Activated B cell treated with CpG ODN at 0.5 μM for 24 hours (primary cell): ENCODE measurements around the gene TBL1X. TPM values are rescaled to one million over a fixed set of nuclear protein-coding genes. Genes with fewer than 3 reads are reported as not detected.

ENCODE experiments used
- ATAC-seq: fragments of 200-7000 bp; cut with Tn5 transposase; one replicate; pipeline ENCODE4 v1.10.0; 2021; ENCODE audit warnings: low read depth, mild to moderate bottlenecking, moderate library complexity
- CTCF ChIA-PET: fragments of 350-600 bp; sonication (Branson Sonifier 250); formaldehyde crosslinking; loops from one replicate; lab custom pipeline; 2021; ENCODE audit warnings: antibody characterized with exemption; lab: Charles Lee
- POLR2A ChIA-PET: fragments of 350-600 bp; sonication (Branson Sonifier 250); formaldehyde crosslinking; loops from one replicate; lab custom pipeline; 2021; ENCODE audit warnings: antibody characterized with exemption; lab: Charles Lee
- DNase-seq: peaks from one replicate; pipeline ENCODE4 v3.0.0; 2022
- H3K27ac Mint-ChIP-seq: one replicate; pipeline ENCODE4 v1.8.0; 2020; ENCODE audit warnings: mixed read lengths
- H3K27me3 Mint-ChIP-seq: one replicate; pipeline ENCODE4 v1.8.0; 2021; ENCODE audit warnings: mixed read lengths
- H3K36me3 Mint-ChIP-seq: one replicate; pipeline ENCODE4 v1.8.0; 2021; ENCODE audit warnings: low read depth, mixed read lengths
- H3K4me1 Mint-ChIP-seq: one replicate; pipeline ENCODE4 v1.8.0; 2021; ENCODE audit warnings: mixed read lengths
- H3K4me3 Mint-ChIP-seq: one replicate; pipeline ENCODE4 v1.8.0; 2020; ENCODE audit warnings: mild to moderate bottlenecking, mixed read lengths
- H3K9me3 Mint-ChIP-seq: one replicate; pipeline ENCODE4 v1.8.0; 2020; ENCODE audit warnings: mixed read lengths
- CTCF ChIP-seq: fragments of 200-600 bp; IDR thresholded peaks from one replicate; pipeline ENCODE4 v1.8.0; 2022; ENCODE audit warnings: antibody characterized with exemption, mild to moderate bottlenecking
- intact Hi-C: fragments of 100-400 bp; cut with micrococcal nuclease; formaldehyde crosslinking; loops from one replicate; pipeline ENCODE4 v1.15.1; 2024
- total RNA-seq: library from RNA; stranded (reverse); gene quantifications from 2 replicates; pipeline ENCODE4 v1.2.3, GENCODE V29; 2022

TBL1X gene
- total RNA-seq, 1 donor from 2014 or later = 38.5 TPM

GRCh38 chrX:9461087-9461486 lies 3.8 kb upstream of the TBL1X start:
- intact Hi-C loops = loop anchor here (5.0 kb wide), 1 partner anchor 369 kb away; no protein-coding TSS in a partner anchor
- Mint-ChIP-seq H3K27ac (no peak overlapping the region), H3K4me3 (no peak overlapping the region), H3K36me3 (no peaks in the 10 kb centered on the region), H3K9me3 (no peaks in the 10 kb centered on the region), H3K4me1 (peaks cover 24% of the 10 kb centered on the region), H3K27me3 (no peaks in the 10 kb centered on the region)
- POLR2A ChIA-PET = interaction anchor here (0.6 kb wide), 1 partner anchor 297 kb away, joined by 8 read pairs; no protein-coding TSS in a partner anchor
- no peak for TF ChIP-seq CTCF
- DNase-seq (no peak), ATAC-seq (no peak)
- CTCF ChIA-PET = interaction anchor here (0.7 kb wide), 1 partner anchor 93 kb away, joined by 3 read pairs; no protein-coding TSS in a partner anchor

GRCh38 chrX:9462456-9462855 lies 2.4 kb upstream of the TBL1X start:
- no peak for TF ChIP-seq CTCF
- no peaks in the 10 kb centered on the region for H3K36me3 Mint-ChIP-seq
- peak overlapping the region; percentile 78 for H3K4me3 Mint-ChIP-seq
- peaks cover 38% of the 10 kb centered on the region for H3K4me1 Mint-ChIP-seq
- H3K9me3 Mint-ChIP-seq = no peaks in the 10 kb centered on the region
- H3K27me3 Mint-ChIP-seq = no peaks in the 10 kb centered on the region
- DNase-seq (no peak), ATAC-seq (no peak)
- POLR2A ChIA-PET = interaction anchor here (0.6 to 2.8 kb wide), 6 partner anchors 13 to 297 kb away, joined by 3 to 137 read pairs (median 4); no protein-coding TSS in a partner anchor
- intact Hi-C loops = loop anchor here (1.0 to 5.0 kb wide), 3 partner anchors 110 to 491 kb away; no protein-coding TSS in a partner anchor
- CTCF ChIA-PET = interaction anchor here (0.7 to 3.0 kb wide), 5 partner anchors 10 to 524 kb away, joined by 3 to 18 read pairs (median 3); no protein-coding TSS in a partner anchor
- H3K27ac Mint-ChIP-seq = peak overlapping the region; percentile 86

- no peak for TF ChIP-seq CTCF
- peaks cover 49% of the 10 kb centered on the region for H3K4me1 Mint-ChIP-seq
- DNase-seq = peak; percentile 40
- H3K4me3 Mint-ChIP-seq = peak overlapping the region; percentile 78
- H3K9me3 Mint-ChIP-seq = no peaks in the 10 kb centered on the region
- POLR2A ChIA-PET = interaction anchor here (0.6 kb wide), 1 partner anchor 124 kb away, joined by 4 read pairs; no protein-coding TSS in a partner anchor
- peaks cover 10% of the 10 kb centered on the region for H3K36me3 Mint-ChIP-seq
- peak; percentile 8 for ATAC-seq
- intact Hi-C loops = loop anchor here (1.0 to 5.0 kb wide), 2 partner anchors 35 to 147 kb away; no protein-coding TSS in a partner anchor
- CTCF ChIA-PET = no interaction called here
- no peak overlapping the region for H3K27ac Mint-ChIP-seq
- no peaks in the 10 kb centered on the region for H3K27me3 Mint-ChIP-seq
Observed at GRCh38 chrX:9465380-9466123, 694 bp downstream of the TBL1X start.

DNA sequence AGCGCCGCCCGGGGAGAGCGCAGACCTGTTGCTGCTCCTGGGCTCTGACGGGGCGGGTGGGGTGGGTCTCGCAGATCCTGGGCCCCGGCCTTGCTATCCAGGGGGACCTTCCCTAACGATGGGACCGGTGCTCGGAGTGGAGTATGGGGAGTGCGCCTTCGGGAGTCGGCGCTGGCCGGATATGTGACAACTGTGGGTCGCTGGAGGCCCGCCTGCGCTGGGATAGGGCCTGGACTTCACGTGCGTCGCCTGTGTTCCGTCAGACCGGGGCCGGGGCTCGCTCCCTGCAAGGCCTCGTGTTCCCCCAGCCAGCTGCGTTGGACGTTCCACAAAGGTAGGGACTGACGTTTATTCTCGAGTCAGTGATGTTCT lies 1.3 kb downstream of the TBL1X start:
- ATAC-seq (no peak), DNase-seq (peak; percentile 16)
- no peak for TF ChIP-seq CTCF
- Mint-ChIP-seq H3K27ac (no peak overlapping the region), H3K4me3 (peak overlapping the region; percentile 78), H3K9me3 (no peaks in the 10 kb centered on the region), H3K27me3 (no peaks in the 10 kb centered on the region), H3K36me3 (peaks cover 15% of the 10 kb centered on the region), H3K4me1 (peaks cover 49% of the 10 kb centered on the region)
- ChIA-PET POLR2A (interaction anchor here (0.6 kb wide), 1 partner anchor 124 kb away, joined by 4 read pairs; no protein-coding TSS in a partner anchor), CTCF (no interaction called here)
- intact Hi-C loops = loop anchor here (1.0 to 5.0 kb wide), 2 partner anchors 34 to 146 kb away; no protein-coding TSS in a partner anchor

- POLR2A ChIA-PET = no interaction called here
- peaks cover 49% of the 10 kb centered on the region for H3K4me1 Mint-ChIP-seq
- intact Hi-C loops = loop anchor here (1.0 to 5.0 kb wide), 2 partner anchors 34 to 146 kb away; no protein-coding TSS in a partner anchor
Observed at GRCh38 chrX:9466736-9467135, 1.9 kb downstream of the TBL1X start.

More at GRCh38 chrX:9466736-9467135, 1.9 kb downstream of the TBL1X start:
- CTCF ChIA-PET = no interaction called here
- no peak overlapping the region for H3K27ac Mint-ChIP-seq
- H3K4me3 Mint-ChIP-seq = peak overlapping the region; percentile 78
- no peaks in the 10 kb centered on the region for H3K27me3 Mint-ChIP-seq
- DNase-seq (no peak), ATAC-seq (no peak)
- TF ChIP-seq CTCF = no peak
- H3K36me3 Mint-ChIP-seq = peaks cover 18% of the 10 kb centered on the region
- no peaks in the 10 kb centered on the region for H3K9me3 Mint-ChIP-seq
